T follicular helper cell (primary cell): ENCODE measurements around the gene SFXN1.
"Not testable (repeated sequence)": the region's sequence is repeated elsewhere in the genome, so short reads cannot be mapped to it uniquely, and the experiment has no call there.

Source experiments
- DNase-seq: peaks from one replicate; pipeline ENCODE4 v3.0.0-alpha.2; 2020; ENCODE audit warnings: low read depth
- total RNA-seq, 2 experiments: gene quantifications; one replicate each; lab custom pipeline; 2026; lab: John Stamatoyannopoulos, UW

SFXN1 gene, protein sequence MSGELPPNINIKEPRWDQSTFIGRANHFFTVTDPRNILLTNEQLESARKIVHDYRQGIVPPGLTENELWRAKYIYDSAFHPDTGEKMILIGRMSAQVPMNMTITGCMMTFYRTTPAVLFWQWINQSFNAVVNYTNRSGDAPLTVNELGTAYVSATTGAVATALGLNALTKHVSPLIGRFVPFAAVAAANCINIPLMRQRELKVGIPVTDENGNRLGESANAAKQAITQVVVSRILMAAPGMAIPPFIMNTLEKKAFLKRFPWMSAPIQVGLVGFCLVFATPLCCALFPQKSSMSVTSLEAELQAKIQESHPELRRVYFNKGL
- 152 to 582 reads per million in 2 experiments for total RNA-seq

DNA sequence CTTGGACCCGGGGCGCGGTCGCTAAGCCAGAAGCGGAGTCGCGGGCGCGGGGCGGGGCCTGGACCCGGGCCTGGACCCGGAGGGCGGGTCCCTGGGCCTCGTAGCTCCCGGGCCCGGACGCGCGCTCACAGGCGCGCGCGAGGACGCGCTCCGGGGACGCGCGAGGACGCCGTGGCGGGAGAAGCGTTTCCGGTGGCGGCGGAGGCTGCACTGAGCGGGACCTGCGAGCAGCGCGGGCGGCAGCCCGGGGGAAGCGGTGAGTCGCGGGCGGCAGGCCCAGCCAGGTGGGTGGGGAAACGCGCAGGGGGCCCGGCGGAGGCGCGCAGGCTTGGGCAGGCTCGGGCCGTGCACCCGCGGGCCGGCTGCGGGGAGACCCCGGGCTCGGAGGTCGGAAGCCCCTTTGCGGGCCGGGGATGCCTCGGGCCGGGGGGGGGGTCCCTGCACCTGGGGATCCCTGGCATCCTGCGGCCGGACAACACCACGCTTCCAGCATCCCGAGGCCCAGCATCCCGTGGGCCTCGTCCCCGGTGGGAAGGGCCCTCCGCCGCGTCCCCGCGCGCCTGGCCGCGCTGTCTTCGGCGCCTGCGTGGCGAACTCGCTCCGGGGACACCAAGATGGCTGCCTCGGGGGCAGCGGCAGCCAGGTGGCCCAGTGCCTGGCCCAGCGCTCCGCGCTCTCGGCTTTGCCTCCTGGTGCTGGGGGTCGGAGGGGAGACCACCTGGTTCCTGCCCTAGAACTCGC, at the start of gene SFXN1:
Gene SFXN1 (plus strand): TSS at position 177 of the 741 bp plus-strand sequence. CDS start 13,544 bp downstream, outside the sequence.
- peak; percentile 54 for DNase-seq

DNA sequence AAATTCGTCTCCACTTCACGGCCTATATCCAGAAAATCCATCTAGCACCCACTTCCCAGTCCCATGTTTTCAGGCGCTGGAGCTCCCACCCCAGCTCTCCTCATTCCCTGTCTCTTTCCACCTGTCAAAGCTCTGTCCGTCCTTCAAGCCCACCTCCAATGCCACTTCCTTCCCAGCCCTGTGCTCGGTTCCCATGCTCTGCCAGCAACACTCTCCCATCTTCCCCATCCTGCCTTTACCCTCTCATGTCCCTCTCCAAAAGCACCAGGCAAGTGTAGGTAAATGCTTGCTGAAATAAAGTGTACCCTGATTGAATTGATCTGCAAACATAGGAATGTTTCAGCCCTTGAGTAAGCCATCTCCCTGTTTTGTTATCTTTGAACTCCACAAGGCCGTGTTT, 43.6 kb upstream of the SFXN1 start:
- no peak for DNase-seq

DNA sequence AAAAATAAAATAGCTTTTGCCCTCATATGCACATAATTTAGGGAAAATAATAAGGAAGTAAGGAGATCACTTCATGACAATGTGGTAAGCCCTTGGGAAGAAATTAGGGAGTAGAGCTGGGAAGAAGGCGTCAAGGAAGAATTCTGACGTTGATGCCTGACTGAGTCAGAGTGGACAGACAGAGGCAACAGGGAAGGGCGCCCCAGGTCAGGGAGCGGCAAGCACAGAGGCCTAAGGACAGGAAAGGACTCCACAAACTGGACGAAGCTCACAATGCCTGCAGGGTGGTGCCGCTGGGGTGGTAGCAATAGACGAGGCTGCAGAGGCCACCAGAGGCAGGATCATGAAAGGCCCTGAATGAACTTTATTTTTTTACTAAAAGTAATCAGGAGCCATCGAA, 42.0 kb upstream of the SFXN1 start:
- DNase-seq: no peak

DNA sequence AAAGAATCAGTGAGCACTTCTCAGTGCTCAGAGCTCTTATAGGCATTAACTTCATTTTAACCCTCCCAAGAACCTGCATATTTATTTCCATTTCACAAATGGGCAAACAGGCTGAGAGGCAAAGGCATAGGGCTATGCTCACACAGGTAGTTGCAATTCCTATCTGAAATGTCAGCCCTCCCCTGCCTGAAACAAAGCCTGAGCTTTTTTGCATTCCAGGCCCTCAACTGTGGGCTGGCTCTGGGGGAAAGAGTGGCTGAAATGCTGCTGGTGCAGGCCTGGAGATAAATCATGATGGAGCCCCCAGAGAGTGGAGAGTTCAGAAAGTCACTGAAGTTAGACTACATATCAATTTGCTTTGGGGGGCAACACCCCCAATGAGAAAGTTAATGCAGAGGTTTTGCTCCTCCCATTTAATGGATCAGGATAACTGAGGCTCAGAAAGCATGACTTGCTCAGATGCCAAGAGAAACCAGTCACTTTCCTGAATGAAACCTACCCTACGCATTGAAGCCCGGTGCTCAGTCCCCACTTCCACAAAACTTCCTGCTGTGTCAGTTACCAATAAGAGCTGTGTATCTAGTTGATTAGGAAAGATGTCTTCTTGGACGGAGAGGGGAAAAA, 40.0 kb upstream of the SFXN1 start:
- DNase-seq: no peak

DNA sequence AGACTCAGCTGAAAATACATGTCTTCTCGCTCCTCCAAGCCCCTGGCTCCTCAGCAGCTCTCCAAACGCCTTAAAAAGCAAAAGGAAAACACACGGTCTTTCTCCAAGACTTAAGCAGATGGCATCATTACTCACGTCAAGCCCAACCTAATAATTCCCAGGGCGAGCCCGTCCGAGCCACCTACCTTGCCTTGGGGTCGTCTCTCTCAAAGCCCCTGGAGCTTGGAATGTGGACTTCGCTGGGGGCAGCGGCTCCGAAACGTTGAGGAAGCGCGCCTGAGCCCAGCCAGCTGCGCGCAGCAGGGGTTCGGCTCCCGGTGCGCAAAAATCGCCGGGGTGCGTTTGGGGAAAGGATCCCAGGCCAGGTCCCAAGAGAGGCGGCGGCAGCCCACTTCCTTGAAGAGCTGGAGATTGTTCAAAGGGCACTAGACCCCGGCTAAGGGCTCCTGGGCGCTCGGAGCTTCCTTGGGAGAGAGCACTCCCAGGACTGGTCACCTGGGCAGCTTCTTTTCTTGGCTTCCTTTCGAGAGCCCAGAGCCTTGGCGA, 34.8 kb upstream of the SFXN1 start:
- no peak for DNase-seq

DNA sequence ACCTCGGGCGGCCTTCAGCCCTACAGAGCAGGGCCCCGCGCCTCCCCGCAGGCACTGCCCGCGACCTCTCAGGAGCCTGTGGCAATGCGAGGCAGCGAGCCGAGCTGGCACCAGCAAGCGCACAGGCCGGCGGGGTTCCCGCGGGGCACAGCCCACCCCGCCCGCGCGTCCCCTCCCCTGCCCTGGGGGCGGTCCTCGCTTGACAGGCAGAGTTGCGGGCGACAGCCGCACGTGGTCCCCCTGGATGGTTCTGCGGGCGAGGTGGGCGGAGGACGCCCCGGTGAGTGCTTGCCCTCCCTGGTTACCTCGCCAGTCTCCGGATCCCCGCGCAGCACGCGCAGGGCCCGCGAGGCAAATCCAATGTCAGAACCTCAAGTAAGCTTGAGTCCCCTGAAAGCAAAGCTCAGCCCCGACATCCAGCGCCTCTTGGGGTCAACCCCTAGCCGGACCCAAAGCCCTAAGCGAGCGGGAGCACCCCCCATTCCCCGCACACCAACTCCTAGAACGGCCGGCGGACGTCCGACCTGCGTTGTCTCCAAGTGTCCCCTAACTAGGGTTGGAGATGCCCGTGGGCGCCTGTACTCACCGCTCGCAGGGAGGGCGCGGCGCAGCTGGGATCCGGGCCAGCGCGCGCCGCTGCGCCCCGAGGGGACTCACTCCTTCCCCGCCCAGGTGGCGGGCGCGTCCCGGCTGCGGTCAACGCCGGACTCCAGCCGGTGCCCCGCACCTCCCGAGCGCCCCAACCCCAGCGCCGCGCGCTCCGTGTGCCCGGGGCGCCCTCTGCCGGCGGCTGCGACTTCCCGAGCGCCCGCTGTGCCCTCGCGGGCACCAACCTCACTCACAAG, 34.1 kb upstream of the SFXN1 start, which contains the start of gene DRD1:
Gene DRD1 (minus strand): TSS at position 123 of the 845 bp plus-strand sequence. CDS start 1,083 bp downstream, outside the sequence.
- DNase-seq: peak; percentile 10

DNA sequence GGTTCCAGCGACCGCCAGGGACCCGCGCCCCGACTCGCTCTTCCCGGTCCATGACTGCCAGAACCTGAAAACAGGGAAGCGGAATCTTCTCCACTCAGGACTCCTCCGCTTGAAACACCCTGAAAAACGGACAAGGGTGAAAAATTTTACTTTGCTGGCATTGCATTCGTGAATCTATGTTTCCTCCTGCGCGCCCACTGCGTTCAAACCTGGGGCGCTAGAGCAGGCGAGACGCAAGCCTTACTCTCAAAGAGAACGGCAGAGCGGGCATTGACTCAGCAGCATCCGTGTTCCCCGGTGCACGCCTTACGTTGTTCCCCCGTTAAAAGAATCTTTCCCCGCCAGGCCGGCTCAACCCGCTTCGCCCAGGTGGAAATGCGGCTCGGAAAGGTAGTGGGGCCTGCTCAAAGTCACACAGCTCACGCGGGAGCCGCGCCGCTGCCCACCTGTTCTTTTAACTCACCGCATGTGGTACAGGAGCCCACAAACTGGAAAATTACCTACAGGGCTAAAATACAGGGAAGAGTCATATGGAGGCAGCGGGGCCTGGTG, 33.4 kb upstream of the SFXN1 start:
- no peak for DNase-seq

DNA sequence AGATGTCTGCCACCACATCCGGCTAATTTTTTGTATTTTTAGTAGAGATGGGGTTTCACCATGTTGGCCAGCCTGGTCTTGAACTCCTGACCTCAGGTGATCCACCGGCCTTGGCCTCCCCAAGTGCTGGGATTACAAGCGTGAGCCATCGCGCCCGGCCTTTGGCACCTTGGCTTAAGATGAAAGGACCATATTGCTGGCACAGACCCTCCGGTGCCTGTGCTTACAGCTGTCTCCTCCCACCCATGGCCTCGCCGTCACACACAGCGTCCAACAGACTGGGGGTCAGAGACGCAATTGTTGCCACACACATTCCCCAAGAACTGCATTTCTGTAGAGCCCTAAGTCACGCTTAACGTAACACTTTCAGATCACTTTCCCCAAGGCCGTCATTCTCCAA, 32.0 kb upstream of the SFXN1 start:
- DNase-seq: not testable (repeated sequence)

DNA sequence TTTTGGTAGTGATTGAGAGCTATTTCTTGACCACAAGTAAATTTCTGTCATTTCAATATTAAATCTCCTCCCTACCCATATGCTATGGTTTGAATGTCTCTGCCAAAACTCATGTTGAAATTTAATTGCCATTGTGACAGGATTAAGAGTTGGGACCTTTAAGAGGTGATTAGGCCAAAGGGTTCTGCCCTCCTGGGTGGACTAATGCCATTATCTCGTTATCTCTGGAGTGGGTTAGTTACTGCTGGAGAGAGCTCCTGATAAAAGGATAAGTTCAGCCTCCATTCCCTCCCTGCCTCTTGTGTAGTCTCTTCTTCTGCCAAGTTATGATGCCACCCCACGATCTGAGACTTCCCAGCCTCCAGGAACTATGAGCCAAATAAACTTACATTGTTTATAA, 30.8 kb upstream of the SFXN1 start:
- DNase-seq: no peak

DNA sequence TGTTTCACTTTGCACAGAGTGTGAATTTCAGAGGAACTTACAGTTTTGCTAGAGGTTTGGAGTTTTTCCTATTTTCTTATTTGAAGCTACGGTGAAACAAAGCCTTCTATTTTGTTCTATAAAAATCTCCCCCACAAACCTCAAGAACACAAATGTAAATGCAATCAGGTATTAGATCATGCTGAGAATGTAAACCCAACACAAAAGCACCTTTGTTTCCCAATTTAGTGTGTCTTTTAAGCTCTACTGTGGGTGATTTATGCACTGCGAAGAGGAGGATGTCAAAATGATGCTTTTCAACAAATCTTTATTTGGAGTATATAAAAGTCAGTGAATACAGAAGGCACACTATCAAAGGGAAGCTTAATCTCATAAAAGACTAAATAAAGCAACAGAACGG, 30.1 kb upstream of the SFXN1 start:
- no peak for DNase-seq

DNA sequence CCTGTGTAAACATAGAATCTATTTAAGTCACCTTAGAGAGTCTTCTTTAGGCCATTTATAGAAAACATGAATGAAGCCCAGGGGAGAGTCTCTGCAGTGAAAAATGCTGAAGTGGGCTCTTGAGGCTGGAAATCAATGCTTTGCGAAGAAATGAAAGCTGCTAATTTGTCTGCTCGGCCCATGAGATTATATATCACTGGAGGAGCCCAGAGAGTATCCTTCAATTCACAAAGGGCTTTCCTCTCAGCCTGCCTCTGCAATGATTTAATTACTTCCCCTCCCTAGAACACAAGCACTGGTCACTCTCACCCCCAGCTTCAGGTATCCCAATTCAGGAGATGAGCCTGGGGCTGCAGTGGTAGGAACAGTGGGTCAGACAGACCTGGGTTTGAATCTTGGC, 26.2 kb upstream of the SFXN1 start:
- DNase-seq: no peak

DNA sequence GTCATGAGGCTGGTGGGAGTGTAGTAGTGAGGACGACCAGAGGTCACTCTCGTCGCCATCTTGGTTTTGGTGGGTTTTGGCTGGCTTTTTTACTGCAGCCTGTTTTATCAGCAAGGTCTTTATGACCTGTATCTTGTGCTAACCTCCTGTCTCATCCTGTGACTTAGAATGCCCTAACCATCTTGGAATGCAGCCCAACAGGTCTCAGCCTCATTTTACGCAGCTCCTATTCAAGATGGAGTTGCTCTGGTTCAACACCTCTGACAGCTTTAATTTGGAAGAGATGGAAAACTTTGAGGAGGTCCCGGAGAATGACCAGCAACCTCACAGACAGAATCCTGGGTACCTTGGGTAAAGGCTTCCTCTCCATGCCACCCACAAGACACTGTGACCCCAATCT, 24.0 kb upstream of the SFXN1 start:
- DNase-seq: not testable (repeated sequence)

DNA sequence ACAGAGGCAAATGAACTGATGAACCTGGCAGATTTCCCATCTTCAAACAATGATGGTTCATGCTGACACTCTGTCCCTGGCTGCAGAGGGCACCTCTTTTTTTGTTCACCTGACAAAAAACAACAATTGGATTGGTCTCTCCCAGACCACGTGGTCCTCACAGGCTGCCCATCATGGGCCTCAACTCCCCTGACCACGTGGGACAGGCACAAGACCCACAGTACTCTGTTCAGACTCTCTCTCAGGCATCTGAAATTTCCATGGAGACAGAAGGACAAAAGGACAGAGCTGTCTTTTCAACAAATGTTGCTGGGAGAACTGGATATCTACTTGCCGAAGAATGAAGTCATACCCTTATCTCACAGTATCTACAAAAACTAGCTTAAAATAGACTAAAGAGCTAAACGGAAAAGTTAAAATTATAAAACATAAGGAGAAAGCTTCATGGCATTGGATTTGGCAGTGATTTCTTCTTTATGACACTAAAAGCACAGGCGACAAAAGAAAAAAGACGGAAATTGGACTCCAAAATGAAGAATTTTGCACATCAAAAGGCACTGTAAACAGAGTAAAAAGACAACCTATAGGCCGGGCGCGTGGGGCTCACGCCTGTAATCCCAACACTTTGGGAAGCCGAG, 22.1 kb upstream of the SFXN1 start:
- no peak for DNase-seq

DNA sequence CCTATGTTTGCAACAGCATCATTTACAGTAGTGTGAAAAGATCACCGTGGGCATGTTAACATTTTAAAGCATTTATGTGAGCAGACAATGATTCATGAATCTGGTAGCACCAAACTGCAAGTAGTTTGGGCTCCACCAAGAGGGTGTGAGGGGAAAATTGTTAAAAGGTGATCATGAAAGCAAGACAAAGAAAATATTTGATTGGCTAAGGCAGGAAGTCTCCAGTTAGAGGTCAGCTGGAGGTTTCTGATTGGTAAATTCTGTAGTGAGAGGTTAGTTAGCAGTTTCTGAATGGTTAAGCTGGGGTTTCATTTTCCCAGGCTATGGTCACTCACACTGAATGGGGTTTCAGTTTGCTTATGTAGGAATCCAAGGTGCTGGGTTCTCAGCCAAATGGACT, 20.9 kb upstream of the SFXN1 start:
- DNase-seq: no peak

DNA sequence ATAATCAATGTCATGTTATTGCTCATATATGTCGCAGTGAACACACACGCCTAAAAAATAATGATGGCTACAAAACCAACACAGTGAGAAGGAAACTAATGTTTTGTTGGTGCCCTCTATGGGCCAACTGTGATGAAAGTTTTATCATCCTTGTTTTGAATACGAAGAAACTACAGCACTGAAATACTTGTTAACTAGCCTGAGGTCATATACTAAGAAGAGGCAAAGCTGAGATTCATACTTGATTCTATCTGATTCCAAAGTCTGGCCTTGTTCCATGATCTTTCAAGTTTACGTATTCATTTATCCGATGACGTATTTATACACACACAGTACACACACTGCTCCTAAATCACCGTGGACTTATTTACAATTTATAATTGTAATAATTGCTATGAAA, 18.2 kb upstream of the SFXN1 start:
- no peak for DNase-seq

DNA sequence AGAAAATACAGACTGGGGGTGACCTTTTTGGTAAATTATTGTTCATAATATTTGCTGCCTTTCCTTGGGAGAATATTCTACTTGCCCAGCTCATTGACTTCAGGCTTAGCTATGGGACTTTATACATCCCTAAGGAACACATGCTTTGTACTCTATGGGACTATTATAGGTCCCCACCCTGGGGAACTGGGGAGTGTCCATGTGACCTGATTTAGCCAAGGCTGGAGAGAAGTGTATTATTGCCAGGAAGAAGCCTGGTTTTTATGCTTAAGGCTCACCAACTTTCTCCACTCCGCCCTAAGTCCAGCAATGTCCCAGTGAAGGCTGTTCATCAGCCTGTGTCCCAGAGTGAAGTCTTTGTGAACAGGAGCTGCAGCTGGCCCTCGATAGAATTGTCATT, 17.8 kb upstream of the SFXN1 start:
- DNase-seq: no peak

DNA sequence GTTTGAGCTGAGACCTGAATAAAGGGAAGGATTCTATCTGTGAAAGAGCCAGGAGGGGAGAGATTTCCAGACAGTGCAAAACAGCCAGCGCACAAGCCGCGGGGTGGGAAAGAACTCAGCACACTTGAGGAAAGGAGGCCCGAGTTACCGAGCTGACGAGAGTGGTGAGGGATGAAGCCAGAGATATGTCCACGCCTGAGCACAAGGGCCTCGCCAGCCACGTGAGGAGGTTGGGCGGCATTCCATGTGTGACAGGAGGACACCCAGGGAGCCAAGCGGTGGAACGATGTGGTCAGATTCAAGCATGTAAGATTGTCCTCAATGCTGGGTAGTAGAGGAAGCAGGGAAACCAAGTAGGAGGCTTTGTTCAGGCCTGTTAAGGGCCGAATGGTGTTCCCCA, 17.0 kb upstream of the SFXN1 start:
- no peak for DNase-seq

DNA sequence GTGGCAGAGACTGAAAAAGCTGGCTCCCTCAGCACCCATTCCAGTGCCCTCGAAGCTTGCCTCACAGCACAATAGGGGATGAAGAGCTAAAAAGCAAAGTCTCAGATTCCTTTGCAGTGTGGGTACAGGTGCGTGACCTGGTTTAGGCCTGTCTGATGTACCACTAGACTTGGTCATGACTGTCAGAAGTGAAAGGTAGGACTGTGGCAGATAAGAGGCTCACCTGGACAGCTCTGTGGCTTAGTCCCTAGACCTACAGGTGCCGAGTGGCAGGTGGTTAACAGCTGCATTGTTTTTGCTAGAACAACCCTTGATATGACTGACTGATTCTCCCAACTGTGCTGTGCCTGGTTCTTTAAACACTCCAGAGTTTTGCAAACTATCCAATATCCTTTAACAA, 14.7 kb upstream of the SFXN1 start:
- no peak for DNase-seq

DNA sequence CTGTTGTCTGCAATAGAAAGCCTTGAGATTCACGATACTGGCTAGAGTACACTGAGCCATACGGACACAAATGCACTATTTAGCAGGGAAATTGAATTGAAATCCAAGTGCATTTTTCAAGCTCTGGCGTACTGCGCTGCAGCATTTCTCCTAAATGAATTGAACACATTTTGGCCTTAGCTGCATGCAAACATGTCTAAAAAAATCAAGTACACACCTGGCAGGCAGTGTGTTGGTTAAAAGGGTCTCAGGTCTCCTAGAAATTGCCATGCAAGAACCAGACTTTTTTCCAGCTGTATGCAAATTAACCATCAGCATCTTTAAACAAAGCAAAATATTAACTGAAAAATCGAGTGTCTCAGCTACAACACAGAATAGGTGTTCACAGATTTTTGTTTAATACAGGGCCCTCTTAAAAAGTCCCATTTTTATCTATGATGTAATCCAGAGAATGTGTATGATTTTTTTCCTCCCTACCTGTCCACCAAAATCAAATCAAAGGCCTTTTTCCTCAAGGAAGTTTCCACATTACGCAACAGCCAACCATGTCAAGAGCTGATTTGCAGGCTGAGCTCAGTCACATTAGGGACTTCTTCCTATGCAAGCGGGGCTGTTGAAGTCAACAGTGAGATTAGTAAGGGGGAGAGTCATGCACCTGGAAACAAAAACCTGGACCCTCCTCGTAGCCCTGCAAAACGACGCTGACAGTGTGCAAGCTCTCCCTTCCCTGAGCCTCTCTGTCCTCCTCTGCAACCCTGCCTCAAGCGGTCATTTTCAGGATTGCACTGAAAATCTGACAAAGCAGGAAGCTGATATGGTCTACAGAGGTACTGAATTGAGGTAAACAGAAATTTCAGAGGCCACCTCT, 14.1 kb upstream of the SFXN1 start:
- peak; percentile 43 for DNase-seq

DNA sequence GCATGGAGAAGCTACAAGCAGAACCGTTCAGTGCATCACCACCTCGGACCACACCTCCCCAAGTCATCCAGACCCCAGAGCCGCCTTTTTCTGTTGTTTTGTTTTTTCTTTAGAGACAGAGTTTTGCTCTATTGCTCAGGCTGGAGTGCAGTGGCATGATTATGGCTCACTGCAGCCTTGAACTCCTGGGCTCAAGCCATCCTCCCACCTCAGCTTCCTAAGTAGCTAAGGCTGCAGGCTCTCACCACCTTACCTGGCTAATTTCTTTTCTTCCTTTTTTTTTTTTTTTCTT, 13.5 kb upstream of the SFXN1 start:
- no peak for DNase-seq
